ENCODE results near the gene LGR4.

The LGR4 gene

GRCh38 chr11:27401280-27401832 is 71.2 kb downstream of the LGR4 start:
- no peak for DNase-seq (ENCODE audit: low spot score)

DNA sequence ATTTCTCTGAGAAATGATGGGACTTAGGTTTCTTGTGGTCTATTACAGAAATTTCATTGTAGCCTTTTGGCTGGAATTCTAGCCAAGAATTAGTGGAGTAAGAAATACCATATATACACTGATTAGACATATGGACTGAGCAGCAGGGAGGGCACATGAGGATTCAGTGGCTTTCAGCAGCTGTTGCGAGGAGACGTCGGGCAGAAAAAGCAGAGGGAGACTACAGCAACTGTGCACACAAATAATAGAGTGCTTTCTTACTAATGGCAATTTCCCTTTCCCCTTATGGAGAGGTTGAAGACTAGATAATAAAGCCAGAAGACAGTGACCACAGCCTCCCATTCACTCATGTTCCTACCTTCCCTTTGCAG is 74.2 kb downstream of the LGR4 start:
- DNase-seq (ENCODE audit: low spot score) = no peak

- no peak for DNase-seq (ENCODE audit: low spot score)
These were observed 74.8 kb downstream of the LGR4 start for GRCh38 chr11:27397624-27398399.

DNA sequence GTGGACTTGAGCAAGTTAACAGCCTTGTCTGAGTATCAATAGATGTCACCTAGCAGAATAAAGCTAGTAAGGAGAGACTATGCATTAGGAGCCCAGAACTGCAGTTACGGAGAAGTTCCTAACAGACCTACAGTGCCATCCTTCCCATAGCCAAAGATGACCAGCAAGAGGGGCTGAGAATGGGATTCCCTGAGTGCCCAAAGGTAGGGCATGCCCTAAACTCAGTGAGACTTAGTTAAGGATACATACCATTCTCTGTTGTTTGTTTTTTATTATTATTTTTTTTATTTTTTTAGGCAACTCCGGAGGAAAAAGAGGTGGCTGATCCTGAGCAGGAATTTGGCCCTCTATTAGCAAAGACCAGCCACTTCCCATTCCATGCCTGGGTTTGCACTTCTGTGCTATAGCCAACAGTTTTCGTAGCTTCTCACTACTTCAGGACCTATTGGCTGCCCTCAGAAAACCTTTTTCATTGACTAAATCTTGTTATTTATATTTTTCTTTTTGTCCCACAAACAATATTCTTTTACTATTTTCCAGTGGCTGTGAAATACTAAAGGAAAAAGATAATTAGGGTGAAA is 76.2 kb downstream of the LGR4 start:
- DNase-seq (ENCODE audit: low spot score) = no peak

- DNase-seq (ENCODE audit: low spot score) = no peak
These were observed 76.9 kb downstream of the LGR4 start for GRCh38 chr11:27395556-27396258.

- no peak for DNase-seq (ENCODE audit: low spot score)
These were observed 77.8 kb downstream of the LGR4 start for GRCh38 chr11:27394781-27395228.

GRCh38 chr11:27392278-27393114 is 80.1 kb downstream of the LGR4 start:
- no peak for DNase-seq (ENCODE audit: low spot score)

- DNase-seq (ENCODE audit: low spot score) = no peak
These were observed 81.1 kb downstream of the LGR4 start for GRCh38 chr11:27391331-27392015.

GRCh38 chr11:27390318-27391295 is 82.0 kb downstream of the LGR4 start:
- DNase-seq (ENCODE audit: low spot score) = no peak

GRCh38 chr11:27388869-27389268 is 83.7 kb downstream of the LGR4 start:
- no peak for DNase-seq (ENCODE audit: low spot score)

DNA sequence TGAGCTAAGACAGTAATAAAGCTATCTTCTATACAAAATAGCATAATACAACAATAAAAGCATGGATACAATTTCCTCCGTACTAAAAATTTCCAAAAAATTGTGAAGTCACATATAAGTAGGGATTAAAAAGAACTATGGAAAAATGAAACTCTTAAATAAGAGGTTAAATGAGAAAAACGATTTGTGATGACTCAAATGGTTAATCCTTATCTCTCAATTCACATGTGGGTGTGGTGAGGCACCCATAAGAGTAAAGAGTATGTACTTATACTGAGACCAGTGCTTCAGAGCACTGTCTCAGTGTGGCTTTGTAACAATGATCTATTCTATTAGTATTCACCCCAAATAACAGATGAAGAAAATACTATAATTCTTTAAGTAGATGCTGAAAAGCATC is 84.6 kb downstream of the LGR4 start:
- DNase-seq (ENCODE audit: low spot score) = no peak

DNA sequence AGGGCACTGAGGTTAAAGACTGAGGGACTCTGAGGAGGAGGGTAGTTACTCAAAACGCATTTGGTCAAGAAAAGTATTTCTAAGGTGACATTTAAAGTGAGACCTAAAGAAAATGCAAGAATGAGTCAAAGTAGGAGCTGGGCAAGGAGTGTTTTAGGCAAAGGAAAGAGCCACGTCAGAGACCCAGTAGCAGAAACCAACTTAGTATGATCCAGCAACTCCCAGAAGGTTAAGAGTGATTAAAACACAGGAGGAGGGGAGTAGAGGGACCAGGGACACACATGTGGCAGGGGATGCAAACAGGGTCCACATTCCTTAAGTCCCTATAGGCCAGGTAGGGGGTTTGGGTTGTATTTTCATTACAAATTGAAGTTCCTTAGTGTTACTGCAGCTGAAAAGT is 85.2 kb downstream of the LGR4 start:
- DNase-seq (ENCODE audit: low spot score) = no peak

DNA sequence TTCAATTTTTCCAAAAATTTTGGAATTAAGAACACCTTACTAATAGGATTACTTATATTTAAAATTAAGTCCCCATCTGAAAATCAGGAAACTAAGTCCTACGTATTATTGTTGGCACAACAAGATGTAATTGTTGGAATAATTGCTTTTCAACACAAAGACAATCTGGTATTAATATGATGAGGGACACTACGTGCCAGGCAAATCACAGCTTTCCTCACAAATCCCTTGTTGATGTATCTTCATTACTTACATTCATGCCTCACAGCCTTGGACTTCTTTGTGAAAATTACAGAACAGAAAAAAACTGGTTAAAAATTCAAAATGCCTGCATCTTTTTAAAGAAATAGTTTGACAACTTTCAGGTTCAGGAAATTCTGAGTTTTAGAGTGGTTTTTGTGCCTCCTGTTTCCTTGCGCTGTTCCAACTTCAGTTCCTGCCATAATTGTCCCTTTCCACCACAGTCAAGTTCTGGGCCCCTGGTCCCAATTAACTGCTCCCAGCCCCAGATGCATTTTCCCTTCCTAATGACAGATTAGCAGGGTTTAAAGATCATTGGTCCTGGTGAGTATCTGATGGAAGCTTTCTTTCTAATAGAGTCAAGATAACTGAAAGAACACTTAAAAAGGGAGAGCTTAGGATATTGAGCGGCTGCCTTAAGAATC is 86.3 kb downstream of the LGR4 start:
- DNase-seq (ENCODE audit: low spot score) = no peak

DNA sequence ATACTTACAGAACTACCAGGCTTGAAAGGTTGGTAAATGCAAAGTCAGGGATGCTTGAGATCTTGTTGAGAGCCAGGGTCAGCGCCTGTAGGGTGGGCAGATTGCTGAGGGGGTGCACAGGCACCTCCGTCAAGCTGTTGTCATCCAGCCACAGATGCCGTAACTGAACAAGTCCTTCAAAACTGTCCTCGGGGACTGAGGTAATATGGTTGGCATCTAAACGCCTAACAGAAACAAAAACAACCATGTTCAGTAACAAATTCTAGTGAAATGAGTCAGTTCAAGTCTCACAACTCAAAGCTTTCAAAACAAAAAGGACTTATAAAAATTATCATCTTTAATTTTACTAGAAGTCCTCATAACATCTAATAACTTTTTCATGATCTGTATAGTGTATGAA is 87.3 kb downstream of the LGR4 start:
- no peak for DNase-seq (ENCODE audit: low spot score)

DNA sequence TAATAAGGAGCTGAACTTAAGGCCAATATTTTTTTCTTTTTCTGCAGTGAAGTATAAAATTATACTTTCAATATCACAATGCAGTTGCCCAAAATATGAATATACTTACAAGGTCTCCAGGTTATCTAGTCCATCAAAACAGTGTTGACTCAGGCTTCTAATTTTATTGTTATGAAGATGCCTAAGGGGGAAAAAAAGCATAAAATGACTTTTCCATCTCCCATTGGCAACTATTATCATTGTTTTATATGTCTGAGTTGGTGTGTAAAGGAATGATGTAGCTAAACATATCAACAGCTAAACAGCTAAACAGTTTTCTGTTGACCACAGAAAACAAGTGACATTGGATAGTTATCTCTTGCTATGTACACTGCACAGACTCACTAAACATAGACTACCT is 88.4 kb downstream of the LGR4 start:
- DNase-seq (ENCODE audit: low spot score) = no peak

- DNase-seq (ENCODE audit: low spot score) = no peak
These were observed 88.9 kb downstream of the LGR4 start for GRCh38 chr11:27383645-27384044.

GRCh38 chr11:27381238-27381666 is 91.3 kb downstream of the LGR4 start:
- no peak for DNase-seq (ENCODE audit: low spot score)

DNA sequence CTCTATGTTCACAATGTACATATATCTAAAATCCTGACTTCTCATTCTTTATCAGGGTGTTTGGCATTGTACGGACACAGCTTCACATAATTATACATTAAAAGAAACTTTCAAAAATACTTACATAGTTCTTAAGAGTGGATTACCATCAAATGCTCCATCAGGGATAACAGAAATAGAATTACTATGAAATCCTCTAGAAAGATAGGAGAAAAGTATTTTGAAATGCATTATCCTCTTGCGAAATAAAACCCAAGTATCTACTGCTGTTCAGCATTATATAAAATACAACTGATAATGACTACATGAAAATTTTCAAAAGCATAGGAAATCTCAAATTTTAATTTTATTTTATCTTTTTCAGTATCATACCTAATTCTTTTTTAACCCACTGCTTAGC is 91.8 kb downstream of the LGR4 start:
- no peak for DNase-seq (ENCODE audit: low spot score)

- no peak for DNase-seq (ENCODE audit: low spot score)
These were observed 93.1 kb downstream of the LGR4 start for GRCh38 chr11:27379449-27379848.

- DNase-seq (ENCODE audit: low spot score) = no peak
These were observed 97.2 kb downstream of the LGR4 start for GRCh38 chr11:27375370-27375769.

All from pons (tissue), 1 donor.